IMR-90 (cell line): ENCODE results near the gene KIF5C. TPM values are rescaled to one million over a fixed set of nuclear protein-coding genes. Genes with fewer than 3 reads are reported as not detected.

ENCODE experiments used
- ATAC-seq: fragments of 200-7000 bp; cut with Tn5 transposase; 2 replicates; pipeline ENCODE4 v1.9.1; 2020; ENCODE audit warnings: low read depth, mild to moderate bottlenecking, moderate library complexity
- BruUV-seq: library from RNA; stranded (reverse); fragments of 400-500 nt; replicated peaks from 2 replicates; lab custom pipeline; 2021; lab: Mats Ljungman, UMichigan
- CTCF ChIA-PET: fragments of 300-600 bp; formaldehyde crosslinking; extraction: SDS; loops from one replicate; lab custom pipeline; 2021; ENCODE audit warnings: antibody characterized with exemption; lab: Yijun Ruan, JAX
- POLR2A ChIA-PET: fragments of 300-600 bp; sonication (Branson Sonifier 250); formaldehyde crosslinking; loops from one replicate; lab custom pipeline; 2022; ENCODE audit warnings: antibody characterized with exemption; ENCODE audit not compliant: unreplicated experiment; lab: Charles Lee
- DNase-seq: peaks from one replicate; pipeline ENCODE4 v3.0.0; 2013
- H2AFZ ChIP-seq: replicated peaks from 2 replicates; pipeline ENCODE3; 2013; ENCODE audit warnings: low read length, mild to moderate bottlenecking; ENCODE audit not compliant: poor library complexity
- H2AK5ac ChIP-seq: 2 replicates; pipeline ENCODE4 v1.6.1; 2013; ENCODE audit warnings: low read depth, low read length, inconsistent platforms
- H2AK9ac ChIP-seq: replicated peaks from 2 replicates; pipeline ENCODE3; 2013; ENCODE audit warnings: mild to moderate bottlenecking, low read depth, low read length, moderate library complexity; ENCODE audit not compliant: poor library complexity
- H2BK120ac ChIP-seq: 2 replicates; pipeline ENCODE4 v1.6.1; 2013; ENCODE audit warnings: low read depth, low read length, inconsistent platforms
- H2BK15ac ChIP-seq: 3 replicates; pipeline ENCODE4 v1.6.1; 2013; ENCODE audit warnings: low read depth, low read length, inconsistent platforms
- H2BK20ac ChIP-seq: 2 replicates; pipeline ENCODE4 v1.6.1; 2013; ENCODE audit warnings: low read depth, mild to moderate bottlenecking, inconsistent platforms, low read length, moderate library complexity
- H2BK5ac ChIP-seq: 2 replicates; pipeline ENCODE4 v1.6.1; 2013; ENCODE audit warnings: mild to moderate bottlenecking, low read depth, low read length, inconsistent platforms; ENCODE audit not compliant: poor library complexity, severe bottlenecking
- H3K14ac ChIP-seq: replicated peaks from 2 replicates; pipeline ENCODE4 v1.6.1; 2013; ENCODE audit warnings: low read depth, low read length, inconsistent platforms
- H3K18ac ChIP-seq: 2 replicates; pipeline ENCODE4 v1.6.1; 2013; ENCODE audit warnings: low read depth, low read length, control low read depth
- H3K23ac ChIP-seq: 2 replicates; pipeline ENCODE4 v1.6.1; 2013; ENCODE audit warnings: low read depth, low read length, inconsistent platforms
- H3K27ac ChIP-seq: 2 replicates; pipeline ENCODE4 v1.5.1; 2013; ENCODE audit warnings: mild to moderate bottlenecking, control low read depth, low read length; ENCODE audit not compliant: insufficient read depth
- H3K27me3 ChIP-seq: 2 replicates; pipeline ENCODE4 v1.6.1; 2013; ENCODE audit warnings: low read length; ENCODE audit not compliant: control insufficient read depth, insufficient read depth
- H3K36me3 ChIP-seq: 2 replicates; pipeline ENCODE4 v1.6.1; 2013; ENCODE audit warnings: low read length, mixed read lengths; ENCODE audit not compliant: control insufficient read depth, insufficient read depth
- H3K4ac ChIP-seq: 2 replicates; pipeline ENCODE4 v1.6.1; 2013; ENCODE audit warnings: low read depth, low read length, inconsistent platforms
- H3K4me1 ChIP-seq: 2 replicates; pipeline ENCODE4 v1.6.1; 2013; ENCODE audit warnings: low read length, mixed read lengths; ENCODE audit not compliant: control insufficient read depth, insufficient read depth
- H3K4me2 ChIP-seq: 2 replicates; pipeline ENCODE4 v1.6.1; 2013; ENCODE audit warnings: low read depth, mild to moderate bottlenecking, control low read depth, low read length, moderate library complexity
- H3K4me3 ChIP-seq: 2 replicates; pipeline ENCODE4 v1.5.1; 2013; ENCODE audit warnings: low read depth, mild to moderate bottlenecking, control low read depth, low read length, moderate library complexity; ENCODE audit not compliant: insufficient read depth
- H3K56ac ChIP-seq: 2 replicates; pipeline ENCODE4 v1.6.1; 2013; ENCODE audit warnings: low read length, inconsistent platforms; ENCODE audit not compliant: insufficient read depth; ENCODE audit errors: extremely low read depth
- H3K79me1 ChIP-seq, 2 experiments: 2 replicates each; pipeline ENCODE4 v1.6.1; 2013; ENCODE audit warnings: low read length in 2 of 2, inconsistent platforms in 1 of 2, low read depth in 1 of 2
- H3K9ac ChIP-seq: 2 replicates; pipeline ENCODE4 v1.6.1; 2013; ENCODE audit warnings: low read depth, low read length, control low read depth
- H3K9me1 ChIP-seq: 2 replicates; pipeline ENCODE4 v1.6.1; 2013; ENCODE audit warnings: low read length, inconsistent platforms; ENCODE audit not compliant: insufficient read depth
- H3K9me3 ChIP-seq: 2 replicates; pipeline ENCODE4 v1.6.1; 2013; ENCODE audit warnings: low read length; ENCODE audit not compliant: control insufficient read depth, insufficient read depth
- H4K20me1 ChIP-seq: 2 replicates; pipeline ENCODE4 v1.6.1; 2013; ENCODE audit warnings: low read length, inconsistent platforms; ENCODE audit not compliant: insufficient read depth
- H4K5ac ChIP-seq: 2 replicates; pipeline ENCODE4 v1.6.1; 2013; ENCODE audit warnings: mild to moderate bottlenecking, low read depth, low read length, control low read depth
- H4K8ac ChIP-seq, 2 experiments: 2 replicates each; pipeline ENCODE4 v1.6.1; 2013; ENCODE audit warnings: low read depth in 2 of 2, low read length in 2 of 2, control low read depth in 1 of 2, inconsistent platforms in 1 of 2
- H4K91ac ChIP-seq: 2 replicates; pipeline ENCODE4 v1.6.1; 2013; ENCODE audit warnings: low read depth, low read length, inconsistent platforms; ENCODE audit not compliant: insufficient read depth
- ELK1 ChIP-seq: fragments of 150-350 bp; IDR thresholded peaks from 2 replicates; pipeline ENCODE4 v1.6.1; 2016; ENCODE audit warnings: low read depth, mild to moderate bottlenecking, low read length, moderate library complexity, borderline replicate concordance
- FOS ChIP-seq: fragments of 150-350 bp; IDR thresholded peaks from 2 replicates; pipeline ENCODE4 v1.6.1; 2016; ENCODE audit warnings: low read depth, low read length
- MAFK ChIP-seq: IDR thresholded peaks from 2 replicates; pipeline ENCODE4 v1.6.1; 2012; ENCODE audit warnings: low read depth, low read length, improper control_type of control experiment
- MAZ ChIP-seq: IDR thresholded peaks from 2 replicates; pipeline ENCODE4 v1.6.1; 2012; ENCODE audit warnings: low read depth, mild to moderate bottlenecking, low read length, improper control_type of control experiment, moderate library complexity, borderline replicate concordance
- NFE2L2 ChIP-seq: fragments of 150-350 bp; IDR thresholded peaks from 2 replicates; pipeline ENCODE4 v1.6.1; 2016; ENCODE audit warnings: low read depth, mild to moderate bottlenecking, low read length
- POLR2A ChIP-seq: IDR thresholded peaks from 2 replicates; pipeline ENCODE4 v1.6.1; 2012; ENCODE audit warnings: mild to moderate bottlenecking, low read depth, low read length
- RAD21 ChIP-seq: IDR thresholded peaks from 2 replicates; pipeline ENCODE4 v1.6.1; 2012; ENCODE audit warnings: low read length, improper control_type of control experiment
- WGBS, 2 experiments: methylation state at CpG; one replicate each; pipeline versions ENCODE4 v1.1.5 to v1.1.7; 2013; ENCODE audit warnings: missing lambda C conversion rate in 2 of 2; ENCODE audit not compliant: insufficient read length in 1 of 2; ENCODE audit errors: extremely low coverage in 2 of 2; 5-methylcytosine and 5-hydroxymethylcytosine counted together
- dilution Hi-C: fragments of 300-500 bp; cut with HindIII; formaldehyde crosslinking; loops from one replicate; pipeline ENCODE4 v1.14.3; 2018; ENCODE audit warnings: low sequenced_read_pairs; ENCODE audit not compliant: unreplicated experiment
- in situ Hi-C: fragments of 300-500 bp; cut with MboI; formaldehyde crosslinking; loops from 3 replicates; pipeline ENCODE4 v1.14.3; 2019; ENCODE audit warnings: low sequenced_read_pairs, inconsistent platforms, mixed read lengths
- intact Hi-C: fragments of 100-400 bp; cut with micrococcal nuclease; formaldehyde crosslinking; loops from 2 replicates; pipeline ENCODE4 v1.10.0; 2022
- polyA plus RNA-seq, 3 experiments: library from polyadenylated mRNA; depleted of rRNA; stranded (reverse); fragments of >200 nt; gene quantifications; 2 replicates each; pipeline ENCODE4 v1.2.3, GENCODE V29; 2012; ENCODE audit warnings: low replicate concordance in 1 of 3
- total RNA-seq: library from RNA; depleted of rRNA; stranded (reverse); fragments of >200 nt; gene quantifications from 2 replicates; pipeline ENCODE4 v1.2.3, GENCODE V29; 2012

The KIF5C gene
- total and polyA plus RNA-seq, 2 of the 4 experiments (the other 2 are of a cell fraction) = 0.10 to 0.18 TPM

- WGBS, 2 experiments = 80% methylated on average over 2 of the region's 4 CpGs; no CpG with 5 or more reads in 1 of the 2 experiments
- Histone ChIP-seq H2AK9ac (no peak overlapping the region), H4K20me1 (no peaks in the 10 kb centered on the region), H3K56ac (no peak overlapping the region), H3K14ac (no peak overlapping the region), H2BK15ac (no peak overlapping the region), H3K18ac (no peak overlapping the region), H3K36me3 (no peaks in the 10 kb centered on the region), H3K27me3 (peaks cover 37% of the 10 kb centered on the region), H3K9ac (no peak overlapping the region), H4K91ac (no peak overlapping the region), H2AK5ac (no peak overlapping the region), H3K27ac (no peak overlapping the region), H3K9me1 (no peaks in the 10 kb centered on the region), H2BK120ac (no peak overlapping the region), H2AFZ (no peak overlapping the region), H3K79me1 (no peaks in the 10 kb centered on the region), H2BK20ac (no peak overlapping the region), H3K4me1 (no peaks in the 10 kb centered on the region), H3K23ac (no peak overlapping the region), H4K5ac (no peak overlapping the region), H4K8ac (no peak overlapping the region), H3K9me3 (no peaks in the 10 kb centered on the region), H3K4me3 (no peak overlapping the region), H3K4me2 (no peak overlapping the region), H2BK5ac (no peak overlapping the region), H3K4ac (no peak overlapping the region)
- in situ Hi-C loops = no loop called here
- BruUV-seq = no TSS peak
- TF ChIP-seq POLR2A (no peak), NFE2L2 (no peak), MAFK (no peak), MAZ (no peak), RAD21 (no peak), ELK1 (no peak), FOS (no peak)
- ATAC-seq (no peak), DNase-seq (no peak)
- intact Hi-C loops = no loop called here
- dilution Hi-C loops = no loop called here
- ChIA-PET CTCF (no interaction called here), POLR2A (no interaction called here)
These were observed 161.7 kb downstream of the KIF5C start for GRCh38 chr2:149036507-149037293.
